M059J (cell line): ENCODE results near the gene AHSA1. TPM values are rescaled to one million over a fixed set of nuclear protein-coding genes. Genes with fewer than 3 reads are reported as not detected.
A peak's percentile ranks its signal among the peaks of the same experiment; 100 is the strongest.
"Not testable (repeated sequence)": the region's sequence is repeated elsewhere in the genome, so short reads cannot be mapped to it uniquely, and the experiment has no call there.

ENCODE experiments used
- DNase-seq: peaks from one replicate; pipeline ENCODE4 v3.0.0-alpha.2; 2012; ENCODE audit warnings: low read depth
- total RNA-seq: library from RNA; depleted of rRNA; stranded (reverse); fragments of >200 nt; shearing (Covaris generic); gene quantifications from 2 replicates; pipeline ENCODE4 v1.2.3, GENCODE V29; 2014; rRNA removed

AHSA1 gene
- 79.3 and 133 TPM in 2 replicates for total RNA-seq

- DNase-seq: peak; percentile 99
Observed at GRCh38 chr14:77457522-77458248, at the start of gene AHSA1, which contains the start of gene VIPAS39. Gene AHSA1, plus strand, starts transcription at chr14:77458093. Its CDS starts 97 bp downstream, at chr14:77458190. Gene VIPAS39, minus strand, starts transcription at chr14:77457601. Its CDS starts 3,499 bp downstream, at chr14:77454102.

GRCh38 chr14:77409131-77409533 is 48.8 kb upstream of the AHSA1 start:
- peak; percentile 16 for DNase-seq

- DNase-seq: not testable (repeated sequence)
Observed at GRCh38 chr14:77415403-77416030, 42.4 kb upstream of the AHSA1 start.

- not testable (repeated sequence) for DNase-seq
Observed at GRCh38 chr14:77416098-77416497, 41.8 kb upstream of the AHSA1 start.

GRCh38 chr14:77416836-77417235 is 41.1 kb upstream of the AHSA1 start:
- no peak for DNase-seq

GRCh38 chr14:77421201-77421600 is 36.7 kb upstream of the AHSA1 start:
- DNase-seq: no peak

GRCh38 chr14:77423423-77423822 is 34.5 kb upstream of the AHSA1 start, which contains the start of gene NOXRED1:
Gene NOXRED1, minus strand, starts transcription at chr14:77423523. Its CDS starts 634 bp downstream, at chr14:77422889.
- no peak for DNase-seq

GRCh38 chr14:77424862-77425261 is 33.0 kb upstream of the AHSA1 start:
- DNase-seq: no peak

- no peak for DNase-seq
Observed at GRCh38 chr14:77426396-77426795, 31.5 kb upstream of the AHSA1 start.

GRCh38 chr14:77436042-77436441 is 21.9 kb upstream of the AHSA1 start:
- DNase-seq: peak; percentile 39

GRCh38 chr14:77438596-77438995 is 19.3 kb upstream of the AHSA1 start:
- DNase-seq: no peak

GRCh38 chr14:77439861-77440260 is 18.0 kb upstream of the AHSA1 start:
- DNase-seq: no peak

GRCh38 chr14:77442196-77442595 is 15.7 kb upstream of the AHSA1 start:
- DNase-seq: no peak

GRCh38 chr14:77455966-77456640 is 1.8 kb upstream of the AHSA1 start:
- DNase-seq: no peak

- DNase-seq: no peak
Observed at GRCh38 chr14:77457115-77457521, 775 bp upstream of the AHSA1 start.

GRCh38 chr14:77458249-77458950 is 507 bp downstream of the AHSA1 start:
- peak; percentile 49 for DNase-seq

GRCh38 chr14:77459072-77459723 is 1.3 kb downstream of the AHSA1 start:
- peak; percentile 58 for DNase-seq

GRCh38 chr14:77467801-77468200 is 9.9 kb downstream of the AHSA1 start:
- DNase-seq: no peak

- DNase-seq: no peak
Observed at GRCh38 chr14:77469067-77469505, 11.2 kb downstream of the AHSA1 start.

- no peak for DNase-seq
Observed at GRCh38 chr14:77469539-77469938, 11.6 kb downstream of the AHSA1 start.

- no peak for DNase-seq
Observed at GRCh38 chr14:77470224-77470870, 12.5 kb downstream of the AHSA1 start.
